Endothelial cell of umbilical vein (primary cell): ENCODE data around the gene STARD3NL.

Source experiments
- EZH2 ChIP-seq: IDR thresholded peaks from 2 replicates; pipeline ENCODE4 v1.6.1; 2012; ENCODE audit warnings: borderline replicate concordance, low read depth, mild to moderate bottlenecking, moderate library complexity, low read length, inconsistent platforms; ENCODE audit not compliant: severe bottlenecking
- GATA2 ChIP-seq: IDR thresholded peaks from 2 replicates; pipeline ENCODE4 v1.7.0; 2011; ENCODE audit warnings: low read depth, mild to moderate bottlenecking, moderate library complexity, mixed read lengths, low read length; ENCODE audit not compliant: insufficient read length, insufficient read depth
- JUN ChIP-seq: IDR thresholded peaks from 2 replicates; pipeline ENCODE4 v1.6.1; 2011; ENCODE audit warnings: borderline replicate concordance, low read depth; ENCODE audit not compliant: insufficient read length, insufficient read depth
- MYC ChIP-seq: IDR thresholded peaks from one replicate; pipeline ENCODE4 v1.6.1; 2011; ENCODE audit warnings: mild to moderate bottlenecking, low read depth, low read length
- POLR2A ChIP-seq: IDR thresholded peaks from 2 replicates; pipeline ENCODE4 v1.6.1; 2012; ENCODE audit warnings: low read depth, mild to moderate bottlenecking, control low read depth, low read length
- POLR2AphosphoS5 ChIP-seq: IDR thresholded peaks from 2 replicates; pipeline ENCODE4 v1.6.1; 2012; ENCODE audit warnings: low read depth, mild to moderate bottlenecking, control low read depth, low read length, moderate library complexity; ENCODE audit not compliant: insufficient read depth
- TF ChIP-seq, protein P1 (sequence below), 2 donors: IDR thresholded peaks; 1 replicate in 1 of 2; 2 replicates in 1 of 2; pipeline ENCODE4 v1.5.1; 2011; ENCODE audit warnings: low read length in 2 of 2, mild to moderate bottlenecking in 2 of 2, moderate library complexity in 2 of 2, control low read depth in 1 of 2, inconsistent platforms in 1 of 2, low read depth in 1 of 2; ENCODE audit not compliant: insufficient read depth in 1 of 2; ENCODE audit errors: extremely low read depth in 1 of 2
- TF ChIP-seq, protein P2 (sequence below): IDR thresholded peaks from 2 replicates; pipeline ENCODE4 v1.6.1; 2011; ENCODE audit not compliant: insufficient read depth, insufficient read length

DNA sequence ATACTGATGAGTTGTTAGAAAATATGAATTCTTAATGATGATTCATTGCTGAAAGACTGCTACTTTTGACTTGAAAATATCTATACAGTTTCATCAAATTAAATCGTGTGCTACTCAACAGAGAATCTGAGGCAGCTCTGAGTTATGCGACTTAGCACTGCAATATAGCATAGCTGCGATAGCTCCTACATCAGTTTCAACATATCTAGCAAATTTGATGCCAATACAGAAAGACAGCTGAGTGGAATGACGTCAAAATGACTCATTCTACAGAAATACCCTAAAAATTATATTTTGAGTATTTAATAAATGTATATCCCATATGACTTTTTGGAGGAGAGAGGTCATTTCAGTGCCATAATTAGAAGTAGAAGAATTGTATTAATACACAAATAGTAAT, 96.4 kb downstream of the STARD3NL start:
- TF ChIP-seq, protein P1, sequence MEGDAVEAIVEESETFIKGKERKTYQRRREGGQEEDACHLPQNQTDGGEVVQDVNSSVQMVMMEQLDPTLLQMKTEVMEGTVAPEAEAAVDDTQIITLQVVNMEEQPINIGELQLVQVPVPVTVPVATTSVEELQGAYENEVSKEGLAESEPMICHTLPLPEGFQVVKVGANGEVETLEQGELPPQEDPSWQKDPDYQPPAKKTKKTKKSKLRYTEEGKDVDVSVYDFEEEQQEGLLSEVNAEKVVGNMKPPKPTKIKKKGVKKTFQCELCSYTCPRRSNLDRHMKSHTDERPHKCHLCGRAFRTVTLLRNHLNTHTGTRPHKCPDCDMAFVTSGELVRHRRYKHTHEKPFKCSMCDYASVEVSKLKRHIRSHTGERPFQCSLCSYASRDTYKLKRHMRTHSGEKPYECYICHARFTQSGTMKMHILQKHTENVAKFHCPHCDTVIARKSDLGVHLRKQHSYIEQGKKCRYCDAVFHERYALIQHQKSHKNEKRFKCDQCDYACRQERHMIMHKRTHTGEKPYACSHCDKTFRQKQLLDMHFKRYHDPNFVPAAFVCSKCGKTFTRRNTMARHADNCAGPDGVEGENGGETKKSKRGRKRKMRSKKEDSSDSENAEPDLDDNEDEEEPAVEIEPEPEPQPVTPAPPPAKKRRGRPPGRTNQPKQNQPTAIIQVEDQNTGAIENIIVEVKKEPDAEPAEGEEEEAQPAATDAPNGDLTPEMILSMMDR (IDR thresholded peaks at IDR 0.05; ENCODE audit: extremely low read depth in 1 of 2, insufficient read depth in 1 of 2, low read depth in 1 of 2, low read length in 2 of 2), result no peak
- TF ChIP-seq GATA2, result no peak
- no peak for TF ChIP-seq POLR2AphosphoS5
- no peak for TF ChIP-seq POLR2A
- TF ChIP-seq, protein P2, sequence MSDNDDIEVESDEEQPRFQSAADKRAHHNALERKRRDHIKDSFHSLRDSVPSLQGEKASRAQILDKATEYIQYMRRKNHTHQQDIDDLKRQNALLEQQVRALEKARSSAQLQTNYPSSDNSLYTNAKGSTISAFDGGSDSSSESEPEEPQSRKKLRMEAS, result no peak
- no peak for TF ChIP-seq EZH2
- TF ChIP-seq MYC, result no peak
- TF ChIP-seq JUN, result no peak
